HL-60 (cell line): ENCODE data around the gene PROC.

Experiments
- DNase-seq, 2 experiments: peaks; one replicate each; pipeline ENCODE4 v3.0.0-alpha.2; 2010 to 2020; ENCODE audit warnings: low read depth in 1 of 2, low spot score in 1 of 2
- H3K27ac ChIP-seq: fragments of 250-450 bp; sonication (Bioruptor Pico); replicated peaks from 2 replicates; pipeline ENCODE4 v1.5.1; 2020; ENCODE audit warnings: mild to moderate bottlenecking, moderate library complexity
- H3K27me3 ChIP-seq: fragments of 250-450 bp; sonication (Bioruptor Pico); 2 replicates; pipeline ENCODE4 v1.5.1; 2021; ENCODE audit warnings: mild to moderate bottlenecking, moderate library complexity; ENCODE audit not compliant: insufficient read depth, poor library complexity, severe bottlenecking
- H3K4me3 ChIP-seq: replicated peaks from 2 replicates; pipeline ENCODE4 v1.5.1; 2011; ENCODE audit warnings: mild to moderate bottlenecking, control low read depth, low read length; ENCODE audit not compliant: insufficient read depth
- GABPA ChIP-seq: IDR thresholded peaks from 2 replicates; pipeline ENCODE4 v1.6.1; 2012; ENCODE audit warnings: low read depth
- POLR2AphosphoS5 ChIP-seq: IDR thresholded peaks from 2 replicates; pipeline ENCODE4 v1.6.1; 2012; ENCODE audit warnings: low read depth
- SPI1 ChIP-seq: IDR thresholded peaks from 2 replicates; pipeline ENCODE4 v1.6.1; 2012; ENCODE audit warnings: low read depth, mild to moderate bottlenecking, borderline replicate concordance
- TF ChIP-seq, protein P1 (sequence below): IDR thresholded peaks from one replicate; pipeline ENCODE4 v1.5.1; 2011; ENCODE audit warnings: low read length, control low read depth, inconsistent platforms; ENCODE audit not compliant: insufficient read depth
- TF ChIP-seq, protein P2 (sequence below): IDR thresholded peaks from 2 replicates; pipeline ENCODE4 v1.6.1; 2012; ENCODE audit warnings: low read depth; ENCODE audit not compliant: insufficient replicate concordance

PROC gene

DNA sequence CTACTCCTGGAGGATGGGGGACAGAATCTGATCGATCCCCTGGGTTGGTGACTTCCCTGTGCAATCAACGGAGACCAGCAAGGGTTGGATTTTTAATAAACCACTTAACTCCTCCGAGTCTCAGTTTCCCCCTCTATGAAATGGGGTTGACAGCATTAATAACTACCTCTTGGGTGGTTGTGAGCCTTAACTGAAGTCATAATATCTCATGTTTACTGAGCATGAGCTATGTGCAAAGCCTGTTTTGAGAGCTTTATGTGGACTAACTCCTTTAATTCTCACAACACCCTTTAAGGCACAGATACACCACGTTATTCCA is 844 bp downstream of the PROC start:
- DNase-seq: no peak
- Histone ChIP-seq H3K27me3 (no peaks in the 10 kb centered on the region), H3K27ac (no peak overlapping the region), H3K4me3 (no peak overlapping the region)
- TF ChIP-seq POLR2AphosphoS5: no peak
- TF ChIP-seq SPI1: no peak
- TF ChIP-seq, protein P1, sequence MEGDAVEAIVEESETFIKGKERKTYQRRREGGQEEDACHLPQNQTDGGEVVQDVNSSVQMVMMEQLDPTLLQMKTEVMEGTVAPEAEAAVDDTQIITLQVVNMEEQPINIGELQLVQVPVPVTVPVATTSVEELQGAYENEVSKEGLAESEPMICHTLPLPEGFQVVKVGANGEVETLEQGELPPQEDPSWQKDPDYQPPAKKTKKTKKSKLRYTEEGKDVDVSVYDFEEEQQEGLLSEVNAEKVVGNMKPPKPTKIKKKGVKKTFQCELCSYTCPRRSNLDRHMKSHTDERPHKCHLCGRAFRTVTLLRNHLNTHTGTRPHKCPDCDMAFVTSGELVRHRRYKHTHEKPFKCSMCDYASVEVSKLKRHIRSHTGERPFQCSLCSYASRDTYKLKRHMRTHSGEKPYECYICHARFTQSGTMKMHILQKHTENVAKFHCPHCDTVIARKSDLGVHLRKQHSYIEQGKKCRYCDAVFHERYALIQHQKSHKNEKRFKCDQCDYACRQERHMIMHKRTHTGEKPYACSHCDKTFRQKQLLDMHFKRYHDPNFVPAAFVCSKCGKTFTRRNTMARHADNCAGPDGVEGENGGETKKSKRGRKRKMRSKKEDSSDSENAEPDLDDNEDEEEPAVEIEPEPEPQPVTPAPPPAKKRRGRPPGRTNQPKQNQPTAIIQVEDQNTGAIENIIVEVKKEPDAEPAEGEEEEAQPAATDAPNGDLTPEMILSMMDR: no peak
- no peak for TF ChIP-seq GABPA
- TF ChIP-seq, protein P2, sequence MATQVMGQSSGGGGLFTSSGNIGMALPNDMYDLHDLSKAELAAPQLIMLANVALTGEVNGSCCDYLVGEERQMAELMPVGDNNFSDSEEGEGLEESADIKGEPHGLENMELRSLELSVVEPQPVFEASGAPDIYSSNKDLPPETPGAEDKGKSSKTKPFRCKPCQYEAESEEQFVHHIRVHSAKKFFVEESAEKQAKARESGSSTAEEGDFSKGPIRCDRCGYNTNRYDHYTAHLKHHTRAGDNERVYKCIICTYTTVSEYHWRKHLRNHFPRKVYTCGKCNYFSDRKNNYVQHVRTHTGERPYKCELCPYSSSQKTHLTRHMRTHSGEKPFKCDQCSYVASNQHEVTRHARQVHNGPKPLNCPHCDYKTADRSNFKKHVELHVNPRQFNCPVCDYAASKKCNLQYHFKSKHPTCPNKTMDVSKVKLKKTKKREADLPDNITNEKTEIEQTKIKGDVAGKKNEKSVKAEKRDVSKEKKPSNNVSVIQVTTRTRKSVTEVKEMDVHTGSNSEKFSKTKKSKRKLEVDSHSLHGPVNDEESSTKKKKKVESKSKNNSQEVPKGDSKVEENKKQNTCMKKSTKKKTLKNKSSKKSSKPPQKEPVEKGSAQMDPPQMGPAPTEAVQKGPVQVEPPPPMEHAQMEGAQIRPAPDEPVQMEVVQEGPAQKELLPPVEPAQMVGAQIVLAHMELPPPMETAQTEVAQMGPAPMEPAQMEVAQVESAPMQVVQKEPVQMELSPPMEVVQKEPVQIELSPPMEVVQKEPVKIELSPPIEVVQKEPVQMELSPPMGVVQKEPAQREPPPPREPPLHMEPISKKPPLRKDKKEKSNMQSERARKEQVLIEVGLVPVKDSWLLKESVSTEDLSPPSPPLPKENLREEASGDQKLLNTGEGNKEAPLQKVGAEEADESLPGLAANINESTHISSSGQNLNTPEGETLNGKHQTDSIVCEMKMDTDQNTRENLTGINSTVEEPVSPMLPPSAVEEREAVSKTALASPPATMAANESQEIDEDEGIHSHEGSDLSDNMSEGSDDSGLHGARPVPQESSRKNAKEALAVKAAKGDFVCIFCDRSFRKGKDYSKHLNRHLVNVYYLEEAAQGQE: no peak

DNA sequence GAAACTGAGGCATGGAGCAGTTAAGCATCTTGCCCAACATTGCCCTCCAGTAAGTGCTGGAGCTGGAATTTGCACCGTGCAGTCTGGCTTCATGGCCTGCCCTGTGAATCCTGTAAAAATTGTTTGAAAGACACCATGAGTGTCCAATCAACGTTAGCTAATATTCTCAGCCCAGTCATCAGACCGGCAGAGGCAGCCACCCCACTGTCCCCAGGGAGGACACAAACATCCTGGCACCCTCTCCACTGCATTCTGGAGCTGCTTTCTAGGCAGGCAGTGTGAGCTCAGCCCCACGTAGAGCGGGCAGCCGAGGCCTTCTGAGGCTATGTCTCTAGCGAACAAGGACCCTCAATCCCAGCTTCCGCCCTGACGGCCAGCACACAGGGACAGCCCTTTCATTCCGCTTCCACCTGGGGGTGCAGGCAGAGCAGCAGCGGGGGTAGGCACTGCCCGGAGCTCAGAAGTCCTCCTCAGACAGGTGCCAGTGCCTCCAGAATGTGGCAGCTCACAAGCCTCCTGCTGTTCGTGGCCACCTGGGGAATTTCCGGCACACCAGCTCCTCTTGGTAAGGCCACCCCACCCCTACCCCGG is 1.3 kb downstream of the PROC start:
- H3K27me3 ChIP-seq: no peaks in the 10 kb centered on the region
- H3K27ac ChIP-seq: no peak overlapping the region
- TF ChIP-seq GABPA: no peak
- TF ChIP-seq, protein P2: no peak
- no peak for TF ChIP-seq SPI1
- TF ChIP-seq, protein P1: no peak
- no peak for TF ChIP-seq POLR2AphosphoS5
- no peak overlapping the region for H3K4me3 ChIP-seq
- no peak for DNase-seq

DNA sequence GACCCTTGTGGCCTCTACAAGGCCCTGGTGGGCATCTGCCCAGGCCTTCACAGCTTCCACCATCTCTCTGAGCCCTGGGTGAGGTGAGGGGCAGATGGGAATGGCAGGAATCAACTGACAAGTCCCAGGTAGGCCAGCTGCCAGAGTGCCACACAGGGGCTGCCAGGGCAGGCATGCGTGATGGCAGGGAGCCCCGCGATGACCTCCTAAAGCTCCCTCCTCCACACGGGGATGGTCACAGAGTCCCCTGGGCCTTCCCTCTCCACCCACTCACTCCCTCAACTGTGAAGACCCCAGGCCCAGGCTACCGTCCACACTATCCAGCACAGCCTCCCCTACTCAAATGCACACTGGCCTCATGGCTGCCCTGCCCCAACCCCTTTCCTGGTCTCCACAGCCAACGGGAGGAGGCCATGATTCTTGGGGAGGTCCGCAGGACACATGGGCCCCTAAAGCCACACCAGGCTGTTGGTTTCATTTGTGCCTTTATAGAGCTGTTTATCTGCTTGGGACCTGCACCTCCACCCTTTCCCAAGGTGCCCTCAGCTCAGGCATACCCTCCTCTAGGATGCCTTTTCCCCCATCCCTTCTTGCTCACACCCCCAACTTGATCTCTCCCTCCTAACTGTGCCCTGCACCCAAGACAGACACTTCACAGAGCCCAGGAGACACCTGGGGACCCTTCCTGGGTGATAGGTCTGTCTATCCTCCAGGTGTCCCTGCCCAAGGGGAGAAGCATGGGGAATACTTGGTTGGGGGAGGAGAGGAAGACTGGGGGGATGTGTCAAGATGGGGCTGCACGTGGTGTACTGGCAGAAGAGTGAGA is 2.0 kb downstream of the PROC start:
- no peak for TF ChIP-seq POLR2AphosphoS5
- TF ChIP-seq, protein P1: no peak
- TF ChIP-seq SPI1: no peak
- TF ChIP-seq, protein P2: no peak
- no peak for TF ChIP-seq GABPA
- DNase-seq: no peak
- Histone ChIP-seq H3K27me3 (no peaks in the 10 kb centered on the region), H3K27ac (no peak overlapping the region), H3K4me3 (no peak overlapping the region)
